ENCODE measurements around the gene RARB. TPM values are rescaled to one million over a fixed set of nuclear protein-coding genes. Genes with fewer than 3 reads are reported as not detected.

Gene RARB
- total RNA-seq, 2 experiments from 2014 or later: not detected

DNA sequence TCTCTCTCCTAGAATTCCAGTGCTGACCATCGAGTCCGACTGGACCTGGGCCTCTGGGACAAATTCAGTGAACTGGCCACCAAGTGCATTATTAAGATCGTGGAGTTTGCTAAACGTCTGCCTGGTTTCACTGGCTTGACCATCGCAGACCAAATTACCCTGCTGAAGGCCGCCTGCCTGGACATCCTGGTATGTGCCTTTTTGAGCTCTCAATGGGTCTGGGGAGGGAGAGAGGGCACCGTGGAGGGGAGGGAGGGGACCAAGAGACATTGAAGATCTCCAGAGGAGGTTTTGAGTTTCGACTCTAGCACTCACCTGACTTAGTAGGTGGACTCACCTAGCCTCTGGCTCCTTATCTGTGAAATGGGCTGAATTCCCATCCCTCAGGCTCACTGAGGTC, 152.5 kb downstream of the RARB start:
- intact Hi-C loops (cut with micrococcal nuclease): no loop called here
- peaks cover 2% of the 10 kb centered on the region for H3K27me3 Mint-ChIP-seq
- H3K9me3 Mint-ChIP-seq: no peaks in the 10 kb centered on the region
- ChIA-PET POLR2A (no interaction called here), CTCF (no interaction called here)
- H3K36me3 Mint-ChIP-seq (ENCODE audit: low read depth): no peaks in the 10 kb centered on the region
- DNase-seq (no peak), ATAC-seq (no peak)
- no peak overlapping the region for H3K4me3 Mint-ChIP-seq
- TF ChIP-seq, protein P1, sequence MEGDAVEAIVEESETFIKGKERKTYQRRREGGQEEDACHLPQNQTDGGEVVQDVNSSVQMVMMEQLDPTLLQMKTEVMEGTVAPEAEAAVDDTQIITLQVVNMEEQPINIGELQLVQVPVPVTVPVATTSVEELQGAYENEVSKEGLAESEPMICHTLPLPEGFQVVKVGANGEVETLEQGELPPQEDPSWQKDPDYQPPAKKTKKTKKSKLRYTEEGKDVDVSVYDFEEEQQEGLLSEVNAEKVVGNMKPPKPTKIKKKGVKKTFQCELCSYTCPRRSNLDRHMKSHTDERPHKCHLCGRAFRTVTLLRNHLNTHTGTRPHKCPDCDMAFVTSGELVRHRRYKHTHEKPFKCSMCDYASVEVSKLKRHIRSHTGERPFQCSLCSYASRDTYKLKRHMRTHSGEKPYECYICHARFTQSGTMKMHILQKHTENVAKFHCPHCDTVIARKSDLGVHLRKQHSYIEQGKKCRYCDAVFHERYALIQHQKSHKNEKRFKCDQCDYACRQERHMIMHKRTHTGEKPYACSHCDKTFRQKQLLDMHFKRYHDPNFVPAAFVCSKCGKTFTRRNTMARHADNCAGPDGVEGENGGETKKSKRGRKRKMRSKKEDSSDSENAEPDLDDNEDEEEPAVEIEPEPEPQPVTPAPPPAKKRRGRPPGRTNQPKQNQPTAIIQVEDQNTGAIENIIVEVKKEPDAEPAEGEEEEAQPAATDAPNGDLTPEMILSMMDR (IDR thresholded peaks at IDR 0.05): no peak
- no peak overlapping the region for H3K27ac Mint-ChIP-seq
- no peaks in the 10 kb centered on the region for H3K4me1 Mint-ChIP-seq (ENCODE audit: low read depth)

DNA sequence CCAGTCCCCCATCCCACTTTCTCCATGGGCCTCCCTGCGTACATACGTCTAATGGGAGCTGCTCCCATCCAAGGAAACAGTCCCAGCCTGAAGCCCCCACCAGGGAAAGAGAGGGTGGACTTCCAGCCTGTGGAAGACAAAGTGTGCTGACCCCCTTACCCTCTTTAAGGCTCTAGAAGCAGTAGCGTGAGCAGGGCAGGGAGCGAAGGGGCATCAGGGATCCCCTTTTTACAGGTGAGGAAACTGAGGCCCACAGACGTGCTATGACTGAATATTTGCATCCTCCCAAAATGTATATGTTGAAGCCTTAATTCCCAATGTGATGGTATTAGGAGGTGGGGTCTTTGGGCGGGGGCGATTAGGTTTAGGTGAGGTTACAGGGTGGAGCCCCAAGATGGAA, 153.3 kb downstream of the RARB start:
- intact Hi-C loops (cut with micrococcal nuclease): no loop called here
- H3K27ac Mint-ChIP-seq: no peak overlapping the region
- H3K4me3 Mint-ChIP-seq: no peak overlapping the region
- CTCF ChIA-PET: no interaction called here
- DNase-seq (no peak), ATAC-seq (no peak)
- TF ChIP-seq, protein P1 (IDR thresholded peaks at IDR 0.05): no peak
- H3K36me3 Mint-ChIP-seq (ENCODE audit: low read depth): no peaks in the 10 kb centered on the region
- peaks cover 2% of the 10 kb centered on the region for H3K27me3 Mint-ChIP-seq
- no peaks in the 10 kb centered on the region for H3K4me1 Mint-ChIP-seq (ENCODE audit: low read depth)
- POLR2A ChIA-PET: interaction anchor here (0.8 kb wide), 1 partner anchor 8 kb away, joined by 3 read pairs; no protein-coding TSS in a partner anchor
- no peaks in the 10 kb centered on the region for H3K9me3 Mint-ChIP-seq

DNA sequence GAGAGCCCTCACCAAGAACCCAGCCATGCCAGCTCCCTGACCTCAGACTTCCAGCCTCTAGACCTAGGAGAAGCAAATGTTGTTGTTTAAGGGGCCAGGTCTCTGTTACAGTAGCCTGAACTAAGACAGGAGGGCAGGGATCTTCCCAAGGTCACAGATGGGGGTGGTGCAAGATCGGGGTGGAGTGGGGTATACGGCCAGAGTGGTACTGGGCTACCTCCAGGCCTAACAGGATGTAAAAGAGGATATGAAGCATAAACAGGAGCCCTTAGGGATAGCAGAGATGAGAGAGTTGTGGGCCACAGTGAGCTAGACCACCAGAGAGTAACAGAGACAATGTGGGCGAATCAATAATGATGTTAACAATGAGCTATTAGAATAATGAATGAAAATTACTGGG, 153.8 kb downstream of the RARB start:
- Mint-ChIP-seq H3K27me3 (peaks cover 2% of the 10 kb centered on the region), H3K4me1 (ENCODE audit: low read depth) (no peaks in the 10 kb centered on the region), H3K4me3 (no peak overlapping the region), H3K27ac (no peak overlapping the region), H3K36me3 (ENCODE audit: low read depth) (no peaks in the 10 kb centered on the region), H3K9me3 (no peaks in the 10 kb centered on the region)
- ChIA-PET POLR2A (interaction anchor here (0.8 kb wide), 1 partner anchor 7 kb away, joined by 3 read pairs; no protein-coding TSS in a partner anchor), CTCF (no interaction called here)
- intact Hi-C loops (cut with micrococcal nuclease): no loop called here
- DNase-seq (no peak), ATAC-seq (no peak)
- TF ChIP-seq, protein P1 (IDR thresholded peaks at IDR 0.05): no peak

- H3K36me3 Mint-ChIP-seq (ENCODE audit: low read depth): no peaks in the 10 kb centered on the region
- intact Hi-C loops (cut with micrococcal nuclease): no loop called here
- ATAC-seq (no peak), DNase-seq (no peak)
- no peaks in the 10 kb centered on the region for H3K4me1 Mint-ChIP-seq (ENCODE audit: low read depth)
- TF ChIP-seq, protein P1 (IDR thresholded peaks at IDR 0.05): no peak
- H3K4me3 Mint-ChIP-seq: no peak overlapping the region
- H3K9me3 Mint-ChIP-seq: no peaks in the 10 kb centered on the region
- POLR2A ChIA-PET: no interaction called here
- H3K27ac Mint-ChIP-seq: no peak overlapping the region
- CTCF ChIA-PET: no interaction called here
- peaks cover 2% of the 10 kb centered on the region for H3K27me3 Mint-ChIP-seq
Observed at GRCh38 chr3:25582242-25582641, 154.2 kb downstream of the RARB start.

- H3K36me3 Mint-ChIP-seq (ENCODE audit: low read depth): no peaks in the 10 kb centered on the region
- TF ChIP-seq, protein P1 (IDR thresholded peaks at IDR 0.05): no peak
- H3K27me3 Mint-ChIP-seq: peaks cover 2% of the 10 kb centered on the region
- POLR2A ChIA-PET: no interaction called here
- no peaks in the 10 kb centered on the region for H3K9me3 Mint-ChIP-seq
- no peak overlapping the region for H3K4me3 Mint-ChIP-seq
- CTCF ChIA-PET: no interaction called here
- no peak overlapping the region for H3K27ac Mint-ChIP-seq
- DNase-seq (no peak), ATAC-seq (no peak)
- no peaks in the 10 kb centered on the region for H3K4me1 Mint-ChIP-seq (ENCODE audit: low read depth)
- intact Hi-C loops (cut with micrococcal nuclease): no loop called here
Observed at GRCh38 chr3:25583343-25583742, 155.3 kb downstream of the RARB start.

Data from activated CD8-positive, alpha-beta T cell treated with anti-CD3 and anti-CD28 coated beads for 36 hours (primary cell).